K562 (cell line): ENCODE measurements around the gene KIAA0513. TPM values are rescaled to one million over a fixed set of nuclear protein-coding genes. Genes with fewer than 3 reads are reported as not detected.

Source experiments
- CBX8 ChIP-seq: fragments of 200-600 bp; sonication (generic); IDR thresholded peaks from 2 replicates; pipeline ENCODE4 v1.6.1; 2012; ENCODE audit warnings: borderline replicate concordance, mixed run types, low read depth, mild to moderate bottlenecking, moderate library complexity, mixed read lengths, low read length, control low read depth, inconsistent platforms; ENCODE audit not compliant: poor library complexity, severe bottlenecking; ENCODE audit errors: extremely low read depth
- CEBPB ChIP-seq: fragments of 450-650 bp; IDR thresholded peaks from 2 replicates; pipeline ENCODE4 v1.6.1; 2016; ENCODE audit warnings: missing genetic modification characterization, missing compliant biosample characterization
- HCFC1 ChIP-seq: IDR thresholded peaks from 2 replicates; pipeline ENCODE4 v1.6.1; 2012; ENCODE audit warnings: low read depth, low read length, improper control_type of control experiment
- JUNB ChIP-seq: fragments of 450-650 bp; formaldehyde crosslinking; conservative IDR thresholded peaks from 2 replicates; pipeline ENCODE4 v1.4.0; 2020; ENCODE audit warnings: mild to moderate bottlenecking
- KLF1 ChIP-seq: fragments of 450-650 bp; IDR thresholded peaks from 2 replicates; pipeline ENCODE4 v1.6.1; 2016; ENCODE audit warnings: missing genetic modification characterization, missing compliant biosample characterization
- PHF20 ChIP-seq: fragments of 450-650 bp; IDR thresholded peaks from 2 replicates; pipeline ENCODE4 v1.6.1; 2018; ENCODE audit not compliant: partially characterized antibody
- PTBP1 ChIP-seq: fragments of 200-400 bp; formaldehyde crosslinking; IDR thresholded peaks from 2 replicates; pipeline ENCODE4 v1.6.1; 2017; ENCODE audit warnings: low read depth, low read length
- SRSF3 ChIP-seq: fragments of 200-400 bp; formaldehyde crosslinking; IDR thresholded peaks from 2 replicates; pipeline ENCODE4 v1.6.1; 2016; ENCODE audit warnings: mild to moderate bottlenecking, low read length, moderate library complexity; ENCODE audit not compliant: insufficient read depth
- TARDBP ChIP-seq: fragments of 450-650 bp; IDR thresholded peaks from 2 replicates; pipeline ENCODE4 v1.6.1; 2016
- ZFP36 ChIP-seq: fragments of 150-350 bp; IDR thresholded peaks from 2 replicates; pipeline ENCODE4 v1.6.1; 2018; ENCODE audit warnings: low read length, low read depth; ENCODE audit not compliant: partially characterized antibody
- ZKSCAN8 ChIP-seq: fragments of 200-800 bp; sonication (Bioruptor generic); IDR thresholded peaks from 2 replicates; pipeline ENCODE4 v1.6.1; 2016; ENCODE audit warnings: missing genetic modification characterization, missing compliant biosample characterization
- ZNF274 ChIP-seq: IDR thresholded peaks from 2 replicates; pipeline ENCODE4 v1.6.1; 2011; ENCODE audit warnings: low read depth, mild to moderate bottlenecking, low read length, moderate library complexity, borderline replicate concordance
- polyA plus RNA-seq, 8 experiments: library from polyadenylated mRNA; depleted of rRNA in 4 of 8; stranded (reverse) in 5 of 8; unstranded in 3 of 8; fragments of >200 nt; fragmentation: Nextera tagmentation in 2 of 8; fragmentation: Illumina TruSeq in 1 of 8; extraction: Ambion mirVana in 2 of 8; extraction: Trizol in 1 of 8; gene quantifications; 2 replicates each; pipeline versions ENCODE4 v1.2.1 to v1.2.3, GENCODE V29; 2011 to 2014; ENCODE audit warnings: inconsistent platforms in 1 of 8, missing spikeins in 1 of 8
- total RNA-seq, 7 experiments: library from RNA; depleted of rRNA in 6 of 7; stranded (reverse); fragments of >200 nt in 6 of 7; fragmentation: Illumina TruSeq in 2 of 7; extraction: Trizol in 2 of 7; gene quantifications; 2 replicates each; pipeline versions ENCODE4 v1.2.1 to v1.2.3, GENCODE V29; 2011 to 2021; ENCODE audit warnings: low replicate concordance in 1 of 7
- TF ChIP-seq, protein P1 (sequence below), 2 experiments: fragments of 450-650 bp; IDR thresholded peaks; 2 replicates each; pipeline ENCODE4 v1.6.1; 2016; ENCODE audit warnings: mild to moderate bottlenecking in 2 of 2, borderline replicate concordance in 1 of 2, low read depth in 1 of 2, moderate library complexity in 1 of 2
- TF ChIP-seq, protein P2 (sequence below): fragments of 450-650 bp; IDR thresholded peaks from 2 replicates; pipeline ENCODE4 v1.7.0; 2016; ENCODE audit warnings: borderline replicate concordance
- TF ChIP-seq, protein P3 (sequence below): sonication (generic); formaldehyde crosslinking; IDR thresholded peaks from 2 replicates; pipeline ENCODE4 v1.8.0; 2022; ENCODE audit warnings: missing genetic modification reagents, mild to moderate bottlenecking, moderate library complexity, borderline replicate concordance
- TF ChIP-seq, protein P4 (sequence below): sonication (generic); formaldehyde crosslinking; IDR thresholded peaks from 2 replicates; pipeline ENCODE4 v1.8.1; 2023; ENCODE audit warnings: mild to moderate bottlenecking, missing genetic modification reagents

The KIAA0513 gene
- total and polyA plus RNA-seq, 9 of the 15 experiments (the other 6 are each of a cell fraction or from before 2014, with no cell fraction given), result 0.18 to 13.7 (median 10.2) TPM

DNA sequence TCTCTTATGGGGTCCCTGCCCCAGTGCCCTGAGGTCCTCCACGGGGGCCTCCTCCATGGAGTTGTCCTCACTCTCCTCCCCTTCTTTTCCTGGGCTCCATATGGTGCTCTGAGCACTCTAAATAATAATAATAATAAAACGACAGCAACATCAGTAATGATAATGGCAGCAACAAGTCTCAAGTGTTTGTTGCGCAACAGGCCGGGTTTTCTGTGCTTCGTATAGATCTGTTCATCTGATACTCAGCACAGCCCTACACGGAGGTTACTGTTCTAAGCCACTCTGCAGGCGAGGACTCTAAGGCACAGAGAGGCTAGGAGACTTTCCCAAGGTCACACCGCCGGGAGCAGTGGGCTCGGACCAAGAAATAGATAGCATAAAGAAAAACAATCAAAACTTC is 71.0 kb downstream of the KIAA0513 start (continued):
- TF ChIP-seq, protein P1, sequence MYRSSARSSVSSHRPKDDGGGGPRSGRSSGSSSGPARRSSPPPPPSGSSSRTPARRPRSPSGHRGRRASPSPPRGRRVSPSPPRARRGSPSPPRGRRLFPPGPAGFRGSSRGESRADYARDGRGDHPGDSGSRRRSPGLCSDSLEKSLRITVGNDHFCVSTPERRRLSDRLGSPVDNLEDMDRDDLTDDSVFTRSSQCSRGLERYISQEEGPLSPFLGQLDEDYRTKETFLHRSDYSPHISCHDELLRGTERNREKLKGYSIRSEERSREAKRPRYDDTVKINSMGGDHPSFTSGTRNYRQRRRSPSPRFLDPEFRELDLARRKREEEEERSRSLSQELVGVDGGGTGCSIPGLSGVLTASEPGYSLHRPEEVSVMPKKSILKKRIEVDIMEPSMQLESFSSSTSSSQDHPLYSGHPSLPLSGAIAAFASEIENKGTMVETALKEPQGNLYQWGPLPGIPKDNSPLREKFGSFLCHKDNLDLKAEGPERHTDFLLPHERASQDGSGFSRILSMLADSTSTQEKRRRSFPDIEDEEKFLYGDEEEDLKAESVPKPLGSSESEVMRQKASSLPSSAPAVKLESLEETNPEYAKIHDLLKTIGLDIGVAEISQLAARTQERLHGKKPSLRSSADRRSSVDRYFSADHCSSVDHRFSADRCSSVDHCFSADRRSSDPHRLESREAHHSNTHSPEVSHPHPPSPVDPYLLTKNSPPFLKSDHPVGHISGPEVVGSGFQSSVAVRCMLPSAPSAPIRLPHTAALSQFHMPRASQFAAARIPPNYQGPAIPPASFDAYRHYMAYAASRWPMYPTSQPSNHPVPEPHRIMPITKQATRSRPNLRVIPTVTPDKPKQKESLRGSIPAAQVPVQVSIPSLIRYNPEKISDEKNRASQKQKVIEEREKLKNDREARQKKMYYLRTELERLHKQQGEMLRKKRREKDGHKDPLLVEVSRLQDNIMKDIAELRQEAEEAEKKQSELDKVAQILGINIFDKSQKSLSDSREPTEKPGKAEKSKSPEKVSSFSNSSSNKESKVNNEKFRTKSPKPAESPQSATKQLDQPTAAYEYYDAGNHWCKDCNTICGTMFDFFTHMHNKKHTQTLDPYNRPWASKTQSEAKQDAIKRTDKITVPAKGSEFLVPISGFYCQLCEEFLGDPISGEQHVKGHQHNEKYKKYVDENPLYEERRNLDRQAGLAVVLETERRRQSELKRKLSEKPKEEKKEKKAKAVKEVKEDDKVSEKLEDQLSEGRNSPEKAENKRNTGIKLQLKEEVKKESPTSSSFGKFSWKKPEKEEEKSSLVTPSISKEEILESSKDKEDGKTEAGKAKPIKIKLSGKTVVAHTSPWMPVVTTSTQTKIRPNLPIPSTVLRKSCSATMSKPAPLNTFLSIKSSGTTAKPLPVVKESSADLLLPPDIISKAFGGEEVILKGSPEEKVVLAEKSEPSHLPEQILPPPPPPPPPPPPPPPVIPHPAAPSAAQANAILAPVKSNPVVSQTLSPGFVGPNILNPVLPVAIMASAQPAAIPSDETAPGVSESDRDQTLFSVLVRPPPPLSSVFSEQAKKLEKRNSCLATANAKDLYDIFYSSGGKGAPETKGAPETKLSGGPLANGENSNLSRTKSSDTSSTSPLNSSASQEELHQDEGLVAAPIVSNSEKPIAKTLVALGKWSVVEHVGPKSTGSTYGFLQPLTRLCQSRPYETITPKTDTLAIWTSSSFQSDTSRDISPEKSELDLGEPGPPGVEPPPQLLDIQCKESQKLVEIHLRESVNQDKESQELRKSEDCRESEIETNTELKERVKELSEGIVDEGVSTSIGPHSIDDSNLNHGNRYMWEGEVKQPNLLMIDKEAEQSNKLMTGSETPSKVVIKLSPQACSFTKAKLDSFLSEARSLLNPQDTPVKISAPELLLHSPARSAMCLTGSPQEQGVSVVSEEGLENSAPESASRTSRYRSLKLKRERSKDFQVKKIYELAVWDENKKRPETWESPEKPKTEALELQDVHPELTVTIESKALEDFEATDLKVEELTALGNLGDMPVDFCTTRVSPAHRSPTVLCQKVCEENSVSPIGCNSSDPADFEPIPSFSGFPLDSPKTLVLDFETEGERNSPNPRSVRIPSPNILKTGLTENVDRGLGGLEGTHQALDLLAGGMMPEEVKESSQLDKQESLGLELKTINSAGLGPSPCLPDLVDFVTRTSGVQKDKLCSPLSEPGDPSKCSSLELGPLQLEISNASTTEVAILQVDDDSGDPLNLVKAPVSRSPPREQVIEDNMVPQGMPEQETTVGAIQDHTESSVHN (IDR thresholded peaks at IDR 0.05; ENCODE audit: borderline replicate concordance in 1 of 2, low read depth in 1 of 2), result no peak
- no peak for TF ChIP-seq HCFC1
- no peak for TF ChIP-seq ZKSCAN8 (CRISPR knock-in tag)
- TF ChIP-seq CEBPB (tag), result peak; percentile 99
- TF ChIP-seq, protein P2, sequence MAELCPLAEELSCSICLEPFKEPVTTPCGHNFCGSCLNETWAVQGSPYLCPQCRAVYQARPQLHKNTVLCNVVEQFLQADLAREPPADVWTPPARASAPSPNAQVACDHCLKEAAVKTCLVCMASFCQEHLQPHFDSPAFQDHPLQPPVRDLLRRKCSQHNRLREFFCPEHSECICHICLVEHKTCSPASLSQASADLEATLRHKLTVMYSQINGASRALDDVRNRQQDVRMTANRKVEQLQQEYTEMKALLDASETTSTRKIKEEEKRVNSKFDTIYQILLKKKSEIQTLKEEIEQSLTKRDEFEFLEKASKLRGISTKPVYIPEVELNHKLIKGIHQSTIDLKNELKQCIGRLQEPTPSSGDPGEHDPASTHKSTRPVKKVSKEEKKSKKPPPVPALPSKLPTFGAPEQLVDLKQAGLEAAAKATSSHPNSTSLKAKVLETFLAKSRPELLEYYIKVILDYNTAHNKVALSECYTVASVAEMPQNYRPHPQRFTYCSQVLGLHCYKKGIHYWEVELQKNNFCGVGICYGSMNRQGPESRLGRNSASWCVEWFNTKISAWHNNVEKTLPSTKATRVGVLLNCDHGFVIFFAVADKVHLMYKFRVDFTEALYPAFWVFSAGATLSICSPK, result no peak
- no peak for TF ChIP-seq CBX8
- TF ChIP-seq, protein P3, sequence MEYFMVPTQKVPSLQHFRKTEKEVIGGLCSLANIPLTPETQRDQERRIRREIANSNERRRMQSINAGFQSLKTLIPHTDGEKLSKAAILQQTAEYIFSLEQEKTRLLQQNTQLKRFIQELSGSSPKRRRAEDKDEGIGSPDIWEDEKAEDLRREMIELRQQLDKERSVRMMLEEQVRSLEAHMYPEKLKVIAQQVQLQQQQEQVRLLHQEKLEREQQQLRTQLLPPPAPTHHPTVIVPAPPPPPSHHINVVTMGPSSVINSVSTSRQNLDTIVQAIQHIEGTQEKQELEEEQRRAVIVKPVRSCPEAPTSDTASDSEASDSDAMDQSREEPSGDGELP (CRISPR knock-in tag), result no peak
- TF ChIP-seq, protein P4, sequence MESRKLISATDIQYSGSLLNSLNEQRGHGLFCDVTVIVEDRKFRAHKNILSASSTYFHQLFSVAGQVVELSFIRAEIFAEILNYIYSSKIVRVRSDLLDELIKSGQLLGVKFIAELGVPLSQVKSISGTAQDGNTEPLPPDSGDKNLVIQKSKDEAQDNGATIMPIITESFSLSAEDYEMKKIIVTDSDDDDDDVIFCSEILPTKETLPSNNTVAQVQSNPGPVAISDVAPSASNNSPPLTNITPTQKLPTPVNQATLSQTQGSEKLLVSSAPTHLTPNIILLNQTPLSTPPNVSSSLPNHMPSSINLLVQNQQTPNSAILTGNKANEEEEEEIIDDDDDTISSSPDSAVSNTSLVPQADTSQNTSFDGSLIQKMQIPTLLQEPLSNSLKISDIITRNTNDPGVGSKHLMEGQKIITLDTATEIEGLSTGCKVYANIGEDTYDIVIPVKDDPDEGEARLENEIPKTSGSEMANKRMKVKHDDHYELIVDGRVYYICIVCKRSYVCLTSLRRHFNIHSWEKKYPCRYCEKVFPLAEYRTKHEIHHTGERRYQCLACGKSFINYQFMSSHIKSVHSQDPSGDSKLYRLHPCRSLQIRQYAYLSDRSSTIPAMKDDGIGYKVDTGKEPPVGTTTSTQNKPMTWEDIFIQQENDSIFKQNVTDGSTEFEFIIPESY (CRISPR knock-in tag), result no peak
- TF ChIP-seq ZNF274, result no peak
- TF ChIP-seq PTBP1, result no peak
- TF ChIP-seq TARDBP, result no peak
- TF ChIP-seq ZFP36, result peak; percentile 69
- no peak for TF ChIP-seq SRSF3
- no peak for TF ChIP-seq JUNB (CRISPR knock-in tag)
- no peak for TF ChIP-seq PHF20
- no peak for TF ChIP-seq KLF1
